Skin epidermis (tissue), 12 donors: Measurements from ENCODE around the gene KAT2A.
A peak's percentile ranks its signal among the peaks of the same experiment; 100 is the strongest.

ENCODE experiments used
- H3K27ac ChIP-seq, 21 experiments: fragments of 200-600 bp; sonication (generic) in 11 of 21; one replicate each; pipeline ENCODE4 v1.5.0; 2020; ENCODE audit warnings: mild to moderate bottlenecking in 3 of 21, inconsistent platforms in 2 of 21, moderate library complexity in 2 of 21
- H3K4me3 ChIP-seq, 7 experiments: fragments of 200-600 bp; sonication (generic) in 2 of 7; one replicate each; pipeline ENCODE4 v1.5.0; 2020; ENCODE audit warnings: inconsistent platforms in 2 of 7, mild to moderate bottlenecking in 2 of 7, moderate library complexity in 1 of 7

The KAT2A gene

GRCh38 chr17:42136654-42137051, 15.5 kb upstream of the KAT2A start:
- H3K27ac ChIP-seq: peak overlapping the region in 13 of 21 experiments; percentile 15 to 76 (median 54)
- no peak overlapping the region for H3K4me3 ChIP-seq

GRCh38 chr17:42135664-42136653, 14.8 kb upstream of the KAT2A start:
- Histone ChIP-seq H3K4me3 (no peak overlapping the region), H3K27ac (peak overlapping the region in 17 of 21 experiments; percentile 5 to 76 (median 49))

GRCh38 chr17:42135151-42135550, 14.0 kb upstream of the KAT2A start:
- peak overlapping the region in 16 of 21 experiments; percentile 3 to 76 (median 48) for H3K27ac ChIP-seq
- no peak overlapping the region for H3K4me3 ChIP-seq

- Histone ChIP-seq H3K27ac (peak overlapping the region in 15 of 21 experiments; percentile 5 to 76 (median 55)), H3K4me3 (no peak overlapping the region)
Measured at GRCh38 chr17:42133461-42134041, 12.4 kb upstream of the KAT2A start.

GRCh38 chr17:42132941-42133340, 11.8 kb upstream of the KAT2A start:
- peak overlapping the region in 18 of 21 experiments; percentile 9 to 76 (median 47) for H3K27ac ChIP-seq
- H3K4me3 ChIP-seq: no peak overlapping the region

GRCh38 chr17:42131981-42132432, 10.8 kb upstream of the KAT2A start:
- no peak overlapping the region for H3K4me3 ChIP-seq
- H3K27ac ChIP-seq: peak overlapping the region in 16 of 21 experiments; percentile 6 to 76 (median 50)

- Histone ChIP-seq H3K27ac (peak overlapping the region in 19 of 21 experiments; percentile 1 to 76 (median 50)), H3K4me3 (no peak overlapping the region)
Measured at GRCh38 chr17:42131232-42131631, 10.1 kb upstream of the KAT2A start.

GRCh38 chr17:42130310-42130936, 9.3 kb upstream of the KAT2A start:
- peak overlapping the region in 17 of 21 experiments; percentile 1 to 76 (median 50) for H3K27ac ChIP-seq
- no peak overlapping the region for H3K4me3 ChIP-seq

GRCh38 chr17:42129109-42129837, 8.1 kb upstream of the KAT2A start:
- peak overlapping the region in 15 of 21 experiments; percentile 4 to 76 (median 47) for H3K27ac ChIP-seq
- no peak overlapping the region for H3K4me3 ChIP-seq

- Histone ChIP-seq H3K27ac (no peak overlapping the region), H3K4me3 (no peak overlapping the region)
Measured at GRCh38 chr17:42127414-42127813, 6.2 kb upstream of the KAT2A start.

GRCh38 chr17:42126836-42127235, 5.7 kb upstream of the KAT2A start:
- no peak overlapping the region for H3K4me3 ChIP-seq
- no peak overlapping the region for H3K27ac ChIP-seq

GRCh38 chr17:42125565-42125964, 4.4 kb upstream of the KAT2A start:
- no peak overlapping the region for H3K27ac ChIP-seq
- no peak overlapping the region for H3K4me3 ChIP-seq

- no peak overlapping the region for H3K27ac ChIP-seq
Measured at GRCh38 chr17:42124256-42124655, 3.1 kb upstream of the KAT2A start.

GRCh38 chr17:42122371-42123303, 1.5 kb upstream of the KAT2A start, which contains the start of gene HSPB9:
TSS of gene HSPB9 (plus strand) at chr17:42122804. CDS start at chr17:42122851, 47 bp downstream.
- Histone ChIP-seq H3K27ac (peak within 1 kb of the TSS in 4 of 21 experiments; percentile 77 to 94 (median 88)), H3K4me3 (peak within 1 kb of the TSS in 2 of 7 experiments; percentile 4 to 12)

More at GRCh38 chr17:42124256-42124655, 3.1 kb upstream of the KAT2A start:
- no peak overlapping the region for H3K4me3 ChIP-seq

GRCh38 chr17:42120161-42120769, 902 bp downstream of the KAT2A start:
- Histone ChIP-seq H3K27ac (peak overlapping the region in 8 of 21 experiments; percentile 64 to 94 (median 88)), H3K4me3 (peak overlapping the region; percentile 52 to 92 (median 78))

GRCh38 chr17:42119301-42119700, 1.9 kb downstream of the KAT2A start:
- H3K27ac ChIP-seq: no peak overlapping the region
- no peak overlapping the region for H3K4me3 ChIP-seq

GRCh38 chr17:42118545-42118944, 2.6 kb downstream of the KAT2A start:
- H3K27ac ChIP-seq: no peak overlapping the region
- no peak overlapping the region for H3K4me3 ChIP-seq

- no peak overlapping the region for H3K4me3 ChIP-seq
- no peak overlapping the region for H3K27ac ChIP-seq
Measured at GRCh38 chr17:42118126-42118510, 3.0 kb downstream of the KAT2A start.
